Activated T-cell treated with anti-CD3 and anti-CD28 coated beads, Interleukin-2, amount 50 U/mL, for 4 hours (primary cell): Measurements from ENCODE around the gene GABPB2. TPM values are rescaled to one million over a fixed set of nuclear protein-coding genes. Genes with fewer than 3 reads are reported as not detected.

Experiments
- ATAC-seq, 2 donors: fragments of 200-7000 bp; cut with Tn5 transposase; one replicate each; pipeline ENCODE4 v1.10.0; 2021
- DNase-seq: peaks from one replicate; pipeline ENCODE4 v3.0.0-alpha.2; 2020
- H3K27me3 Mint-ChIP-seq: one replicate; pipeline ENCODE4 v1.8.0; 2021; ENCODE audit warnings: low read depth, mixed read lengths
- H3K36me3 Mint-ChIP-seq: one replicate; pipeline ENCODE4 v1.8.0; 2022; ENCODE audit warnings: mixed read lengths; ENCODE audit not compliant: insufficient read depth
- H3K4me1 Mint-ChIP-seq: one replicate; pipeline ENCODE4 v1.8.0; 2021; ENCODE audit warnings: low read depth, mixed read lengths
- H3K4me3 Mint-ChIP-seq: one replicate; pipeline ENCODE4 v1.8.0; 2021; ENCODE audit warnings: mild to moderate bottlenecking, moderate library complexity, mixed read lengths
- H3K9me3 Mint-ChIP-seq: one replicate; pipeline ENCODE4 v1.8.0; 2021; ENCODE audit warnings: mixed read lengths
- total RNA-seq, 3 donors: library from RNA; stranded (reverse); gene quantifications; one replicate each; pipeline ENCODE4 v1.2.1, GENCODE V29; 2021

The GABPB2 gene
- 10 to 100 TPM; 22.0 to 25.7 (median 22.2) TPM for total RNA-seq

- no peaks in the 10 kb centered on the region for H3K27me3 Mint-ChIP-seq
- peaks cover 4% of the 10 kb centered on the region for H3K36me3 Mint-ChIP-seq
- no peaks in the 10 kb centered on the region for H3K9me3 Mint-ChIP-seq
- DNase-seq, result peak; percentile 79
- H3K4me1 Mint-ChIP-seq, result peaks cover 21% of the 10 kb centered on the region
- peak; percentile 87 to 88 for ATAC-seq
- peak within 1 kb of the TSS; percentile 99 for H3K4me3 Mint-ChIP-seq
These were observed at the start of gene GABPB2 for GRCh38 chr1:151070474-151071276. TSS of gene GABPB2 (plus strand) at chr1:151070761. CDS start at chr1:151088190, 17,429 bp downstream.

GRCh38 chr1:151024540-151025146 lies 45.9 kb upstream of the GABPB2 start:
- Mint-ChIP-seq H3K36me3 (peaks cover 24% of the 10 kb centered on the region), H3K4me1 (peaks cover 5% of the 10 kb centered on the region), H3K27me3 (no peaks in the 10 kb centered on the region), H3K9me3 (no peaks in the 10 kb centered on the region), H3K4me3 (no peak overlapping the region)
- ATAC-seq, result peak; percentile 100
- DNase-seq, result peak; percentile 87

GRCh38 chr1:151026460-151026859 lies 44.1 kb upstream of the GABPB2 start:
- Mint-ChIP-seq H3K4me1 (peaks cover 5% of the 10 kb centered on the region), H3K9me3 (no peaks in the 10 kb centered on the region), H3K4me3 (no peak overlapping the region), H3K36me3 (peaks cover 30% of the 10 kb centered on the region), H3K27me3 (no peaks in the 10 kb centered on the region)
- DNase-seq (no peak), ATAC-seq (no peak)

GRCh38 chr1:151032164-151032563 lies 38.4 kb upstream of the GABPB2 start:
- H3K36me3 Mint-ChIP-seq, result peaks cover 36% of the 10 kb centered on the region
- no peak overlapping the region for H3K4me3 Mint-ChIP-seq
- peaks cover 11% of the 10 kb centered on the region for H3K4me1 Mint-ChIP-seq
- no peaks in the 10 kb centered on the region for H3K27me3 Mint-ChIP-seq
- H3K9me3 Mint-ChIP-seq, result no peaks in the 10 kb centered on the region
- no peak for DNase-seq
- no peak for ATAC-seq

GRCh38 chr1:151035167-151035566 lies 35.4 kb upstream of the GABPB2 start:
- no peak for ATAC-seq

GRCh38 chr1:151036356-151036755 lies 34.2 kb upstream of the GABPB2 start, which contains the start of gene BNIPL:
TSS of gene BNIPL (plus strand) at chr1:151036586. CDS start at chr1:151036726, 140 bp downstream.
- H3K9me3 Mint-ChIP-seq, result no peaks in the 10 kb centered on the region

More at GRCh38 chr1:151035167-151035566, 35.4 kb upstream of the GABPB2 start:
- no peak overlapping the region for H3K4me3 Mint-ChIP-seq
- no peaks in the 10 kb centered on the region for H3K27me3 Mint-ChIP-seq
- H3K36me3 Mint-ChIP-seq, result peaks cover 22% of the 10 kb centered on the region
- peaks cover 11% of the 10 kb centered on the region for H3K4me1 Mint-ChIP-seq
- no peaks in the 10 kb centered on the region for H3K9me3 Mint-ChIP-seq
- no peak for DNase-seq

GRCh38 chr1:151037032-151037431 lies 33.5 kb upstream of the GABPB2 start:
- H3K36me3 Mint-ChIP-seq, result peaks cover 18% of the 10 kb centered on the region
- DNase-seq (no peak), ATAC-seq (no peak)
- H3K27me3 Mint-ChIP-seq, result no peaks in the 10 kb centered on the region
- H3K4me3 Mint-ChIP-seq, result no peak overlapping the region
- H3K9me3 Mint-ChIP-seq, result no peaks in the 10 kb centered on the region
- H3K4me1 Mint-ChIP-seq, result peaks cover 11% of the 10 kb centered on the region

More at GRCh38 chr1:151036356-151036755, 34.2 kb upstream of the GABPB2 start, which contains the start of gene BNIPL:
- Mint-ChIP-seq H3K27me3 (no peaks in the 10 kb centered on the region), H3K4me1 (peaks cover 11% of the 10 kb centered on the region), H3K36me3 (peaks cover 19% of the 10 kb centered on the region), H3K4me3 (no peak within 1 kb of the TSS)
- no peak for DNase-seq
- ATAC-seq, result no peak

- no peak for DNase-seq
- no peak for ATAC-seq
- H3K36me3 Mint-ChIP-seq, result peaks cover 12% of the 10 kb centered on the region
- H3K27me3 Mint-ChIP-seq, result no peaks in the 10 kb centered on the region
- H3K4me3 Mint-ChIP-seq, result no peak overlapping the region
- no peaks in the 10 kb centered on the region for H3K9me3 Mint-ChIP-seq
- peaks cover 22% of the 10 kb centered on the region for H3K4me1 Mint-ChIP-seq
These were observed 31.0 kb upstream of the GABPB2 start for GRCh38 chr1:151039521-151039920.

GRCh38 chr1:151043163-151043562 lies 27.4 kb upstream of the GABPB2 start:
- H3K4me1 Mint-ChIP-seq, result peaks cover 34% of the 10 kb centered on the region
- H3K4me3 Mint-ChIP-seq, result no peak overlapping the region
- DNase-seq (no peak), ATAC-seq (no peak)
- H3K27me3 Mint-ChIP-seq, result no peaks in the 10 kb centered on the region
- peaks cover 1% of the 10 kb centered on the region for H3K36me3 Mint-ChIP-seq
- no peaks in the 10 kb centered on the region for H3K9me3 Mint-ChIP-seq

GRCh38 chr1:151047591-151047924 lies 23.0 kb upstream of the GABPB2 start, which contains the start of gene C1orf56:
TSS of gene C1orf56 (plus strand) at chr1:151047751. CDS start at chr1:151047848, 97 bp downstream.
- Mint-ChIP-seq H3K36me3 (peaks cover 12% of the 10 kb centered on the region), H3K4me3 (peak within 1 kb of the TSS; percentile 87), H3K4me1 (peaks cover 54% of the 10 kb centered on the region), H3K9me3 (no peaks in the 10 kb centered on the region), H3K27me3 (no peaks in the 10 kb centered on the region)
- DNase-seq (peak; percentile 38), ATAC-seq (peak; percentile 80 to 86)

- ATAC-seq (peak; percentile 67 to 72), DNase-seq (peak; percentile 40)
- Mint-ChIP-seq H3K4me1 (peaks cover 53% of the 10 kb centered on the region), H3K4me3 (peak overlapping the region; percentile 87), H3K9me3 (no peaks in the 10 kb centered on the region), H3K27me3 (no peaks in the 10 kb centered on the region), H3K36me3 (peaks cover 14% of the 10 kb centered on the region)
These were observed 22.5 kb upstream of the GABPB2 start for GRCh38 chr1:151047925-151048644.

GRCh38 chr1:151048645-151049032 lies 21.9 kb upstream of the GABPB2 start:
- Mint-ChIP-seq H3K27me3 (no peaks in the 10 kb centered on the region), H3K4me3 (peak overlapping the region; percentile 87), H3K9me3 (no peaks in the 10 kb centered on the region), H3K36me3 (peaks cover 12% of the 10 kb centered on the region), H3K4me1 (peaks cover 53% of the 10 kb centered on the region)
- ATAC-seq (no peak), DNase-seq (no peak)

- peaks cover 17% of the 10 kb centered on the region for H3K36me3 Mint-ChIP-seq
- H3K4me1 Mint-ChIP-seq, result peaks cover 57% of the 10 kb centered on the region
- ATAC-seq (no peak), DNase-seq (no peak)
- no peaks in the 10 kb centered on the region for H3K9me3 Mint-ChIP-seq
- no peaks in the 10 kb centered on the region for H3K27me3 Mint-ChIP-seq
- H3K4me3 Mint-ChIP-seq, result peak overlapping the region; percentile 8
These were observed 21.1 kb upstream of the GABPB2 start for GRCh38 chr1:151049458-151049857.

GRCh38 chr1:151050051-151050688 lies 20.4 kb upstream of the GABPB2 start:
- ATAC-seq (no peak), DNase-seq (no peak)
- Mint-ChIP-seq H3K36me3 (peaks cover 23% of the 10 kb centered on the region), H3K4me3 (no peak overlapping the region), H3K27me3 (no peaks in the 10 kb centered on the region), H3K9me3 (no peaks in the 10 kb centered on the region), H3K4me1 (peaks cover 64% of the 10 kb centered on the region)
